ENCODE measurements around the gene TTPAL.
A peak's percentile ranks its signal among the peaks of the same experiment; 100 is the strongest.

The TTPAL gene

GRCh38 chr20:44494681-44495080, 19.0 kb downstream of the TTPAL start:
- H3K27ac ChIP-seq = peak overlapping the region; percentile 99
- DNase-seq (ENCODE audit: low read depth, low spot score) = no peak

GRCh38 chr20:44495257-44495656, 19.6 kb downstream of the TTPAL start:
- H3K27ac ChIP-seq = peak overlapping the region; percentile 99
- peak; percentile 89 for DNase-seq (ENCODE audit: low read depth, low spot score)

GRCh38 chr20:44495802-44496481, 20.3 kb downstream of the TTPAL start:
- peak; percentile 99 for DNase-seq (ENCODE audit: low read depth, low spot score)
- peak overlapping the region; percentile 99 for H3K27ac ChIP-seq

GRCh38 chr20:44496976-44497375, 21.3 kb downstream of the TTPAL start:
- DNase-seq (ENCODE audit: low read depth, low spot score) = peak; percentile 94

GRCh38 chr20:44497761-44498160, 22.1 kb downstream of the TTPAL start:
- peak overlapping the region; percentile 99 for H3K27ac ChIP-seq
- DNase-seq (ENCODE audit: low read depth, low spot score) = no peak

More at GRCh38 chr20:44496976-44497375, 21.3 kb downstream of the TTPAL start:
- H3K27ac ChIP-seq = peak overlapping the region; percentile 99

GRCh38 chr20:44500221-44500620, 24.5 kb downstream of the TTPAL start:
- no peak for DNase-seq (ENCODE audit: low read depth, low spot score)
- H3K27ac ChIP-seq = no peak overlapping the region

- DNase-seq (ENCODE audit: low read depth, low spot score) = no peak
- no peak overlapping the region for H3K27ac ChIP-seq
Measured at GRCh38 chr20:44501448-44501847, 25.8 kb downstream of the TTPAL start.

- no peak for DNase-seq (ENCODE audit: low read depth, low spot score)
- no peak overlapping the region for H3K27ac ChIP-seq
Measured at GRCh38 chr20:44502968-44503367, 27.3 kb downstream of the TTPAL start.

GRCh38 chr20:44504402-44505307, 29.0 kb downstream of the TTPAL start:
- DNase-seq (ENCODE audit: low read depth, low spot score) = no peak
- H3K27ac ChIP-seq = no peak overlapping the region

GRCh38 chr20:44509762-44510161, 34.1 kb downstream of the TTPAL start:
- no peak overlapping the region for H3K27ac ChIP-seq
- no peak for DNase-seq (ENCODE audit: low read depth, low spot score)

GRCh38 chr20:44513871-44514270, 38.2 kb downstream of the TTPAL start:
- no peak overlapping the region for H3K27ac ChIP-seq

GRCh38 chr20:44516491-44516890, 40.8 kb downstream of the TTPAL start:
- H3K27ac ChIP-seq = no peak overlapping the region
- no peak for DNase-seq (ENCODE audit: low read depth, low spot score)

More at GRCh38 chr20:44513871-44514270, 38.2 kb downstream of the TTPAL start:
- no peak for DNase-seq (ENCODE audit: low read depth, low spot score)

GRCh38 chr20:44517454-44517853, 41.8 kb downstream of the TTPAL start:
- H3K27ac ChIP-seq = no peak overlapping the region
- DNase-seq (ENCODE audit: low read depth, low spot score) = no peak

GRCh38 chr20:44518248-44518647, 42.6 kb downstream of the TTPAL start:
- H3K27ac ChIP-seq = no peak overlapping the region

GRCh38 chr20:44520881-44521280, 45.2 kb downstream of the TTPAL start:
- H3K27ac ChIP-seq = peak overlapping the region; percentile 88
- DNase-seq (ENCODE audit: low read depth, low spot score) = no peak

More at GRCh38 chr20:44518248-44518647, 42.6 kb downstream of the TTPAL start:
- DNase-seq (ENCODE audit: low read depth, low spot score) = no peak

GRCh38 chr20:44521484-44522481, 46.1 kb downstream of the TTPAL start, which contains the start of gene SERINC3:
Gene SERINC3, minus strand, starts transcription at chr20:44522070. Its CDS starts 119 bp downstream, at chr20:44521951.
- H3K27ac ChIP-seq = peak within 1 kb of the TSS; percentile 88
- peak; percentile 81 for DNase-seq (ENCODE audit: low read depth, low spot score)

- DNase-seq (ENCODE audit: low read depth, low spot score) = no peak
- H3K27ac ChIP-seq = peak overlapping the region; percentile 88
Measured at GRCh38 chr20:44522841-44523240, 47.2 kb downstream of the TTPAL start.

GRCh38 chr20:44523746-44524145, 48.1 kb downstream of the TTPAL start:
- no peak overlapping the region for H3K27ac ChIP-seq

GRCh38 chr20:44526129-44526528, 50.5 kb downstream of the TTPAL start:
- H3K27ac ChIP-seq = peak overlapping the region; percentile 87
- DNase-seq (ENCODE audit: low read depth, low spot score) = no peak

More at GRCh38 chr20:44523746-44524145, 48.1 kb downstream of the TTPAL start:
- DNase-seq (ENCODE audit: low read depth, low spot score) = no peak

GRCh38 chr20:44527716-44528199, 52.1 kb downstream of the TTPAL start:
- H3K27ac ChIP-seq = no peak overlapping the region
- no peak for DNase-seq (ENCODE audit: low read depth, low spot score)
